Esophagus squamous epithelium (tissue), 5 donors: ENCODE measurements around the gene CDC42. TPM values are rescaled to one million over a fixed set of nuclear protein-coding genes. Genes with fewer than 3 reads are reported as not detected.

ENCODE experiments used
- DNase-seq: peaks from one replicate; lab custom pipeline; 2025; lab: John Stamatoyannopoulos, UW
- H3K27ac ChIP-seq, 4 donors: fragments of 200-600 bp; sonication (generic); one replicate each; pipeline ENCODE4 v1.5.1; 2016 to 2019; ENCODE audit warnings: mild to moderate bottlenecking in 1 of 4
- H3K27me3 ChIP-seq, 4 donors: fragments of 200-600 bp; sonication (generic); 1 replicate in 3 of 4; 2 replicates in 1 of 4; pipeline versions ENCODE4 v1.5.1 to v1.6.0; 2017 to 2021; ENCODE audit warnings: antibody characterized with exemption in 1 of 4
- H3K36me3 ChIP-seq, 3 donors: fragments of 200-600 bp; sonication (generic); one replicate each; pipeline ENCODE4 v1.5.1; 2016 to 2019
- H3K4me1 ChIP-seq, 3 donors: fragments of 200-600 bp; sonication (generic); one replicate each; pipeline ENCODE4 v1.5.1; 2017 to 2019
- H3K4me3 ChIP-seq, 4 donors: fragments of 200-600 bp; sonication (generic); 1 replicate in 3 of 4; 2 replicates in 1 of 4; pipeline ENCODE4 v1.5.1; 2016 to 2019; ENCODE audit warnings: mild to moderate bottlenecking in 2 of 4, moderate library complexity in 1 of 4
- H3K9me3 ChIP-seq, 3 donors: fragments of 200-600 bp; sonication (generic); one replicate each; pipeline ENCODE4 v1.5.1; 2016 to 2019
- CTCF ChIP-seq, 6 experiments: fragments of 450-650 bp in 4 of 6; fragments of 200-600 bp in 2 of 6; sonication (generic) in 2 of 6; IDR thresholded peaks; one replicate each; pipeline ENCODE4 v1.5.1; 2016 to 2019; ENCODE audit warnings: antibody characterized with exemption in 6 of 6, mild to moderate bottlenecking in 4 of 6, moderate library complexity in 4 of 6
- POLR2A ChIP-seq, 4 donors: fragments of 450-650 bp; IDR thresholded peaks; one replicate each; pipeline ENCODE4 v1.6.1; 2017; ENCODE audit warnings: antibody characterized with exemption in 4 of 4, mild to moderate bottlenecking in 4 of 4, moderate library complexity in 3 of 4
- WGBS, 2 donors: methylation state at CpG; one replicate each; pipeline ENCODE4 v1.1.5; 2018; 5-methylcytosine and 5-hydroxymethylcytosine counted together
- intact Hi-C: fragments of 100-400 bp; cut with DNase I; formaldehyde crosslinking; loops from one replicate; pipeline ENCODE4 v1.15.0; 2022
- total RNA-seq, 4 donors: library from RNA; depleted of rRNA; stranded (reverse); fragments of >200 nt; gene quantifications; one replicate each; pipeline ENCODE4 v1.1.0, GENCODE V29; 2016
- donor health status: DM: yes; HTN: yes; CAD: no.

The CDC42 gene
- total RNA-seq, 4 donors from 2014 or later = 157 to 259 (median 192) TPM

GRCh38 chr1:22078133-22078532 is 25.6 kb downstream of the CDC42 start:
- Histone ChIP-seq H3K4me3 (no peak overlapping the region), H3K4me1 (peaks cover 7 to 92% (median 40%) of the 10 kb centered on the region in 3 donors), H3K27ac (no peak overlapping the region), H3K27me3 (no peaks in the 10 kb centered on the region), H3K9me3 (no peaks in the 10 kb centered on the region), H3K36me3 (peaks cover 0 to 73% (median 9%) of the 10 kb centered on the region in 3 donors)
- no peak for DNase-seq
- WGBS, 2 donors = 73 to 90% methylated on average over 2 of the region's 2 CpGs
- TF ChIP-seq CTCF (IDR thresholded peaks at IDR 0.05) (no peak), POLR2A (IDR thresholded peaks at IDR 0.05) (no peak)
- intact Hi-C loops = no loop called here

DNA sequence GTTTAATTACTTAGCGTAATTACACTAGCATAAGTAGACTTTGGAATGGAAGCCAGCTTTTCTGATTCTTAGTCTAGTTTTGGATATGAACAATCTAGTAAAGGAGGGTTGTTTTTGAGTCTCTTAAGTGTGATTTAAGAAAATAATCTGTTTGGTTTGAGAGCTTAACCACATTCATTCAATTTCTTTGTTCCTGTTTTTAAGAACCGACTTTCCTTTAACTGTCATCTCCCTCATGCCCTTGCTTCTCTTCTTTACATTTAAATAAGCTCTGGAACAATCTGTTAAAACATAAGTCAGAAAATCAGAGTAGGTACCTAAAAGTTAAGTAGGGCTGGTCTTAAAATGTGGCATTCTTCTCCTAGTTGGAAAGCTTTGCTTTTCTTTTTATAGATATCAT is 27.7 kb downstream of the CDC42 start:
- Histone ChIP-seq H3K4me3 (no peak overlapping the region), H3K4me1 (peaks cover 3 to 82% (median 34%) of the 10 kb centered on the region in 3 donors), H3K9me3 (no peaks in the 10 kb centered on the region), H3K27ac (no peak overlapping the region), H3K27me3 (no peaks in the 10 kb centered on the region), H3K36me3 (peaks cover 0 to 78% (median 12%) of the 10 kb centered on the region in 3 donors)
- intact Hi-C loops = no loop called here
- DNase-seq = no peak
- 73 to 84% methylated on average over 2 of the region's 2 CpGs for WGBS, 2 donors
- TF ChIP-seq CTCF (IDR thresholded peaks at IDR 0.05) = no peak
- TF ChIP-seq POLR2A (IDR thresholded peaks at IDR 0.05) = no peak

GRCh38 chr1:22088331-22088730 is 35.8 kb downstream of the CDC42 start:
- TF ChIP-seq CTCF (IDR thresholded peaks at IDR 0.05) (no peak), POLR2A (IDR thresholded peaks at IDR 0.05) (no peak)
- no peaks in the 10 kb centered on the region for H3K9me3 ChIP-seq
- H3K4me1 ChIP-seq = peaks cover 9 to 56% (median 23%) of the 10 kb centered on the region in 3 donors
- peaks cover 0 to 88% (median 15%) of the 10 kb centered on the region in 3 donors for H3K36me3 ChIP-seq
- H3K27ac ChIP-seq = no peak overlapping the region
- H3K27me3 ChIP-seq = no peaks in the 10 kb centered on the region
- intact Hi-C loops = no loop called here
- no peak for DNase-seq
- 47 to 51% methylated on average over 2 of the region's 2 CpGs for WGBS, 2 donors
- no peak overlapping the region for H3K4me3 ChIP-seq

DNA sequence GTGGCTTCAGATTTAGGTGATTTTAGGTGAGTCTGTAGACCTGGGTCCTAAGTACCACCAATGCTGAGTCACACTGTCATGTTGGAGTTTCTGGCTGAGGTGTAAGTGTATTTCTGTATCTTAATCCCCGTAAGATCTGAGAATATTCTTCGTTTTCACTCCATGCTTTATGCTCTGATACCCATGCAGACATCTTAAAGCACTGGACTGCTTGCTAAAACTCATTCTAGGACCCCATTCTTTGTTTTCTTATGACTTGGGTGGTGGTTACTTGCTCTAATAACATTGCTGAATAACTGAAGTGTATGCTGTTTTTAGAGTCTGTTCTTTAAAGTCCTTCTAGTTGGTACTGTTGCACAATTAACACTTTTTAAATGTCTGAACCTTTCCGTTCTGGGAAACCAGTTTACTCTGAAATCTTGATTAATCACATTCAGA is 36.6 kb downstream of the CDC42 start:
- Histone ChIP-seq H3K27me3 (no peaks in the 10 kb centered on the region), H3K27ac (no peak overlapping the region), H3K36me3 (peaks cover 0 to 89% (median 14%) of the 10 kb centered on the region in 3 donors), H3K4me3 (no peak overlapping the region), H3K4me1 (peaks cover 9 to 48% (median 23%) of the 10 kb centered on the region in 3 donors), H3K9me3 (no peaks in the 10 kb centered on the region)
- TF ChIP-seq POLR2A (IDR thresholded peaks at IDR 0.05) (no peak), CTCF (IDR thresholded peaks at IDR 0.05) (no peak)
- no peak for DNase-seq
- intact Hi-C loops = no loop called here
- 33 to 42% methylated on average over 3 of the region's 3 CpGs for WGBS, 2 donors

DNA sequence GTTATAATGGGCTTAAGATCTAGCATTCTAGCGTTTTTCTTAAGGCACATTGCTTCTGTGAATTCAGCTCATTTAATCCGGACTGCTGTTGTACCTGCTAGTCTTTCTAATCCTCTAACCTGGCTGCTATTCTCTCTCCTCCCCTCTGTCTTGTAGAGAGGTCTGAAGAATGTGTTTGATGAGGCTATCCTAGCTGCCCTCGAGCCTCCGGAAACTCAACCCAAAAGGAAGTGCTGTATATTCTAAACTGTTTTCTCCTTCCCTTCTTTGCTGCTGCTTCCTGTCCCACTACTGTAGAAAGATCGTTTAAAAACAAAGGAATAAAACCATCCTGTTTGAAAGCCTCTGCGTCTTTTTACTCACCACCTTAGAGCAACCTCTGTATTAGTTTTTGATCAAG is 37.3 kb downstream of the CDC42 start:
- WGBS, 2 donors = 15 to 25% methylated on average over 6 of the region's 6 CpGs

More for the DNA sequence above, 37.3 kb downstream of the CDC42 start:
- Histone ChIP-seq H3K36me3 (peaks cover 0 to 89% (median 14%) of the 10 kb centered on the region in 3 donors), H3K4me3 (peak overlapping the region in 1 of 4 donors; percentile 13), H3K27ac (peak overlapping the region in 1 of 4 donors; percentile 11), H3K27me3 (no peaks in the 10 kb centered on the region), H3K9me3 (no peaks in the 10 kb centered on the region), H3K4me1 (peaks cover 9 to 48% (median 23%) of the 10 kb centered on the region in 3 donors)
- DNase-seq = no peak
- no peak for TF ChIP-seq CTCF (IDR thresholded peaks at IDR 0.05)
- TF ChIP-seq POLR2A (IDR thresholded peaks at IDR 0.05) = no peak
- intact Hi-C loops = no loop called here
